NCI-H2081 treated with DMSO at 0.1 percent for 48 hours (cell line): ENCODE data around the gene C1orf159.
"Not testable (repeated sequence)": the region's sequence is repeated elsewhere in the genome, so short reads cannot be mapped to it uniquely, and the experiment has no call there.

ENCODE experiments used
- DNase-seq: peaks from one replicate; lab custom pipeline; 2025; lab: John Stamatoyannopoulos, UW

The C1orf159 gene

DNA sequence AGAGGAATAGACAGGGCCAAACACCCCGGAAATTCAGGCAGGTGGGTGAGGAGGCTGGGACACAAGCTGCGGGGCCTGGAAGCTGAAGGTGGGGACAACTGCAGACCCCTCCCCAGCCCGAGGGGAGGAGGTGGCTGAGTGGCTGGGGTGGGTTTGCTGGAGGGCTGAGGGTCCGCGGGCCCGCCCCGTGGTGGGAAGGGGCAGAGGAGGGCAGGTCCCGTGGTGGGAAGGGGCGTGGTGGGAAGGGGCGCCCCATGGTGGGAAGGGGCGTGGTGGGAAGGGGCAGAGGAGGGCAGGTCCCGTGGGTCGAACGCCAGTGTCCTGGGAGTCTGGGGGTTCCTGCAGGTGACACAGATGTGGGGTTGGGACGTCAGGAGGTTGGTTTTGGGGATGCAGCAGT lies 33.5 kb upstream of the C1orf159 start:
- no peak for DNase-seq

DNA sequence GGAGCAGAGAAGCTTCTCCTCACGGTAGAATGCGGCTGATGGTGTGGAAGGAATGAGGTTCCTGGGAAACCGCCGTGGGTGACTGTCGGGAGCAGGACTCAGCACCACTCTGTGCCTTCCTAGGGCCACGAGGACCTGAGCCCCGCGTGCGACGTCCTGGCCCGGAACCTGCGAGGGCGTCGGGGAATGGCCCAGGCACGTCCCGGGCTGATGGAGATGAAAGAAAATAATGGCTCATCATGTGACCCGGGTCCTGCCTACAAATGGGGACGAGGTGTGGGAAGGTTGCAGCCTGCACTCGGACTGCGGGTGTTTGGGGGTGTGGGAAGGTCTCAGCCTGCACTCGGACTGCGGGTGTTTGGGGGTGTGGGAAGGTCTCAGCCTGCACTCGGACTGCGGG lies 32.7 kb upstream of the C1orf159 start:
- no peak for DNase-seq

DNA sequence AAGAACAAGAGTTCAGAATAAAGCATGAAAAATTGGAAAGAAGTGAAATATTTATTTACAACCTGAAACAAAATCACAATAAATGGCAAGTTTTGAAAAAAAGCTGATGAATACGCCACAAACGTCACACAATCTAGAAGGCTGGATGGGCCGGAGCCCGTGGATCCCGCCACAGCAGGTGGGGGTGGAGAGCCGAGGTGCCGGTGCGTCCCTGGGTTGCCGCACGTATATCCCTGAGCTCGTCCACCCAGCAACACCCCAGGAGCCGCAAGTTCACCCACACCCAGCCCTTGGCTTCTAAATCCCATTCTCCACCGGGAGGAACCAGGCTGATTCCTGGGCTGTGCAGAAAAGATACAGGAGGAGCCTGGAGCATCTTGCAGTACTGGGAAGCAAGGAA lies 32.2 kb upstream of the C1orf159 start:
- DNase-seq, result no peak

DNA sequence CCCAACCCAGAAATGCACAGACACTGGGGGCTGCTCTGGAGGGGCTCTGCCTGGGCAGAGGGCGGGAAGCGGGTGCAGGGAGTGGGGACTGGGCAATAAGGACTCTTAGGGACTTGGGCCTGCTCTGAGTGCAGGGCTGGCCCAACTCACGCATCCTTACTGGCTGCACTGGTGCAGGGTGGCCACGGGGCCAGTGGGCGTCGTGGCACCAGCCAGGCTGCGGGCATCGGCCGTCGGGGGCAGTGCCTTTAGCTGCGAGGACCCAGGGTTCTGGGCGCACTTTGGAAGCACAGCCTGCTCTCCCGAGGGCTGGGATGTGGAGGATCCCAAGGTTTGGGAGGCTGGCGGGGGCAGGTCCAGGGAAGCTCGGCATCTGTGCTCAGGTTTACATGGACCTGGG lies 30.7 kb upstream of the C1orf159 start:
- DNase-seq, result no peak

DNA sequence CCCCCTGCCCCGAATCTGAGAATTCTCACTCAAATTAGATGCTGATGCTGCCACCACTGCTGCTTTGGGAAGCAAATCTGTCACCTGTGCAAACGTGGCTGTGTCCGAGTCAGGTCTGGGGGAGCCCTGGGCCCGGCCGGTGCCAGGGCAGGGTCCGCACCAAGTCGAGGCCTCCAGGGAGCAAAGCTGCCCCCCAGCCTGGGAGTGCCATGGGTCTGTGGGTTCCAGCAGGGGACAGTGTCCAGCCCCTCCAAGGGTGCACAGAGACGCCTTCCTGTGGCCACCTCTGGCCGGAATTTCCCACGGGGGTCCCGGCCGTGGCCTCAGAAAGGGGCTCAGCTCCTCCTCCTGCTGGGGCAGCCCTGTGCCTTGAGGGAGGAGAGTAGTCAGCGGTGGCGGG lies 30.1 kb upstream of the C1orf159 start:
- DNase-seq, result no peak

DNA sequence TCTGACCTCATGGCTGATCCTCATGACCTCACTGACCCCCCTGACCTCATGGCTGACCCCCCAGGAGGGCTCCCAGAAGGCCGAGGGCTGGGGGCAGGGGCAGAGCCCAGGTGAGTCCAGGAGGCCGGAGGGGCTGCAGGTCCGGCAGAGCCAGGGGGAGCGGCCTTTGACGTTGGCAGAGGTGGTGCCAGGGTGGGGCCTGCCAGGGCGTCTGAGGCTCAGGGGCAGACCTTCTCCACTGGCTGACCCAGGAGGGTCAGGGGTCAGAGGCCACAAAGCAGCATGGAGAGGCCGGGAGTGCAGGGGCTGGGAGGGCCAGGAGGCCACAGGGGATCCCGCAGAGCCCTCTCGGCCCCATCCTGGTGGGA lies 29.6 kb upstream of the C1orf159 start:
- DNase-seq, result no peak

DNA sequence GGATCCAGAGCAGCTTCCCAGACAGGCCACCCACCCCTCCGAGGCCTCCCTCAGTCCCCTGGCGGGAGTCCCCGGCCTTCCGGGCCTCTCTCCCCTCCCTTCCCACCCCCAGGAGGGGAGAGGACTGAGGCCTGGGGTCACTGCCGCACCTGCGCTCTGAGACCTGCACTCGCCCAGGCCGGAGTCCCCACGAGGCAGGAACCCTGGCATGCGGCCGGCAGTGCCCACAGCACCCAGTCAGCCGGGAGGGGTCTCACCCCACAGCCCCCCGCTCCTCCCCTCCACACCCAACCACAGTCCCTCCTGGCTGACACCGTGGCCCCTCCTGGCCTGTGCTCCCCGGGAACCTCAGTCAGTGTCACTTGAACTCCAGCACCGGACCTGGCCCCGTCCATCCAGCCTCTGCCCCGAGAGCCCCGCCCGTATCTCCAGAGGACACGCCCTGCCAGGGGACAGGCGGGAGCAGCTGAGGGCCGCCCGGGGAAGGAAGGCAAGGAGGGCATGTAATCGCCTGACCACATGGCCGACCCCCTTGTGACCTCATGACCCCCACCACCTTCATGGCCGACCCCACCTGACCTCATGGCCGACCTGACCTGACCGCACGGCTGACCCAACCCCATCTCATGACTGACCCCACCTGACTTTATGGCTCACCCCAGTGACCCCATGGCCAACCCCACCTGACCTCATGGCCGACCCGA lies 29.1 kb upstream of the C1orf159 start:
- DNase-seq, result no peak

DNA sequence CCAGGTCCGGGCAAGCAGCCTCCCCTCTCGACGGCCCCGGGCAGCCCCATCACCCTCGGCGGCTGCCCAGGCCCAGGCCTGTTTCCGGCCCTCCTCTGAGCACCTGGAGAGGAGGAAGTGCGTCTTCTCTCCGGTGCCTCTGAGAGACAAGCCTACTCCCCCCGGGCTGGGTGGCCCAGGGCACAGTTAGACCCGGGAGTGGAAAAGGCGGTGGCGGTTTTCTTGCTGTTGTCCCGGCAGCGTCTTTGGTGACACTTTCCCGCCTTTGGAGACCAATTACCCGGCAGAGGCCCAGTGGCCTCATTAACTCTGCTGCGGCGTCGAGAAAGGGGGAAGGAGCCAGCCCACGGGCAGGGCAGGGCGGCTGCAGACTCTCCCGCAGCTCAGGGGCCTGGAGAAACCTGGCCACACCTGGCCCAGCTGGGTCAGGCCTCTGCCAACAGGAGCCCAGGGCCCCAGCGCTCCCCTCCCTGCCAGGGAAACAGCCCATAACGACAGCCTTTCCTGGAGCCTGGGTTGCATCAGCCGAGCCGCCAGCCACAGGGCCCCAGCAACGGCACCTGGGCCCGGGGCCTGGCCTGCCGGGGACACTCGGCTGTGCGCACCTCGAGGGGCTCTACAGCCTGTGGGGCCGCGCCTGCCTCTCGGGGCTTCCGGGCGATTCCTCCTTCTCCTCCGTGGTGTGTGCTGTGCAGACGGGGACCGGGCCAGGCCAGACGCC lies 28.4 kb upstream of the C1orf159 start:
- DNase-seq, result no peak

DNA sequence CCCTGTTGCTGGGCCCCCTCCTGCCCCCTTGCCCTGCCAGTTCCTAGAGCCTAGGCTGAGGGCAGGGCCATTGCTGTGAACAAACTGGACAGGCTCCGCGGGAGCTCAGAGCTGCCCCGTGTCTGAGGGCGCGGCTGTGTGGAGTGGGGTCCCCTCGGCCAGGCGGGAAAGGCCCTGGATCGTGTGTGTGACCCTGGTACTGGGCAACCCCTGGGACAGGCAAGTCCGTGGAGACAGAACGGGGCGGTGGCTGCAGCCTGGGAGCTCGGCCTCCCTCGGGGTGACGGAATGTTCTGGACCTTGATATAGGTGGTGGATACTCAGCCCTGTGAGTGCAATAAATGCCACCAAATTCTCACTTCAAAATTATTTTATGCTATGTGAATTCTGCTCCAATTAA lies 27.7 kb upstream of the C1orf159 start:
- DNase-seq, result no peak

DNA sequence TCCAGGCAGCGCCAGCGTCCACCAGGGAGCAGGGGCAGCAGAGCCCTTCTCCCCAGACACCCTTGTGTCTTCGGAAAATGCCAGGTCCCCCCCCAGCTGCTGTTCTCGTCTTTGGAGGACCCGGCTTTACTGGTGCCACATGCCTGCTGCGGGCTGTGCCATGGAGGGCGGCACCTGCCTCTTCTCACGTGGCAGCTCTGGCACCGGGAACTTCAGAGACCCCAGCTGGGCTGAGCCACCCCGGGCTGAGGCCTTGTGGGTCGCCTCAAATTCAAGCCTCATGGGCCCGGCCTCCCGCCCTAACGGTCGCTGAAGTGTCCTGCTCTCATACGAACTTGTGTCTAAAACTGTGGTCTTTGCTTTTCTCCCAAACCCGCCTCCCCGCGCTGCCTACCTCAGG lies 27.0 kb upstream of the C1orf159 start:
- DNase-seq, result no peak

DNA sequence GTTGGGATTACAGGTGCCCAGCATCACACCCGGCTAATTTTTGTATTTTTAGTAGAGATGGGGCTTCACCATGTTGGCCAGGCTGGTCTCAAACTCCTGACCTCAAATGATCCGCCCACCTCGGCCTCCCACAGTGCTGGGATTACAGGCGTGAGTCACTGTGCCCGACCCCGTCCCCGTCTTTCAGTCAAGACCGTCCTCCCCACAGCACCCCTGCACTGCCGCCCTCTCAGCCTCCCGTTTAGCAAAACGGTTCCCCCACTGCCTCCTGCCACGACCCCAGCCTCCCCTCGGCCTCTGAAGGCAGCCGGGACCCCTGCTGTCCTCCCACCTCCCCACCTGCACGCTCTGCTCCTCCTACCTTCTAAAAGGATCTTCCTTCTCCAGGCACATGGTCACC lies 26.5 kb upstream of the C1orf159 start:
- DNase-seq, result not testable (repeated sequence)

DNA sequence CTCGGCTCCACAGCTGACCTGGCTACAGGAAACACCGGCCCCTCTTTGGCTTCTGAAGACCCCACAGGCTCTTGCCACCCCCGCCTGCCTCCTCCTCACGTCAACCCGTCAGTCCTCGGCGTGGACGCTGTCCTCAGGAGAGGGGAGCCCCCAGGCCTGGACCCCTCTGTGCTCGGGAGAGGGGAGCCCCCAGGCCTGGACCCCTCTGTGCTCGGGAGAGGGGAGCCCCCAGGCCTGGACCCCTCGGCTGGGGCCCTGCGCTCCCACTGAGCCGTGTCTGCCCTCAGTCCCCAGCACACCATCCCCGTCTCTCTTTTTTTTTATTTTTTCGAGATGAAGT lies 26.0 kb upstream of the C1orf159 start:
- no peak for DNase-seq

DNA sequence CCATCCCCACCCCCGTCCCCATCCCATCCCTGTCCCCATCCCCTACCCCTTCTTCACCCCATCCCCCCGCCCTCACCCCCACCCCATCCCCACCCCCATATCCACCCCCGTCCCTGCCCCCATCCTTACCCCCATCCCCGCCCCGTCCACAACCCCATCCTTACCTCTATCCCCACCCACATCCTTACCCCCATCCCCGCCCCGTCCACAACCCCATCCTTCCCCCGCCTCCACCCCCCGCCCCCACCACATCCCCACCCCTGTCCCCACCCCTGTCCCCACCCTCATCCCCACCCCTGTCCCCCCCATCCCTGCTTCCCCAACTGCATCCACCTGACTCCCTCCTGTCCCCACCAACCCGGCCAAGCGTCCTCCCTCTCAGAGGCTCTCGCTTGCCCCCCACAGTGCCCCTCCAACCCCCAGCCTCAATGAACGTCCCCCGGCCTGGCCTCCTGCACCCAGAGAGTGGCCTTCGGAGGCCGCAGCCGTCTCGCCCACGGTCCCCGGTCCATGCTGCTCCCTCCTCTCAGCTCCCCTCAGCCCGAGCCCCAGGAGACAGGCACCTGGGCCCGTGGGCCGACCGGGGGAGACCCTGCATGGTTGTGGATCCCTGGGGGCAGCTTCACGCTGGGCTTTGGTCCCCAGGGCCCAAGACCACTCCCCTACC lies 25.5 kb upstream of the C1orf159 start:
- no peak for DNase-seq

DNA sequence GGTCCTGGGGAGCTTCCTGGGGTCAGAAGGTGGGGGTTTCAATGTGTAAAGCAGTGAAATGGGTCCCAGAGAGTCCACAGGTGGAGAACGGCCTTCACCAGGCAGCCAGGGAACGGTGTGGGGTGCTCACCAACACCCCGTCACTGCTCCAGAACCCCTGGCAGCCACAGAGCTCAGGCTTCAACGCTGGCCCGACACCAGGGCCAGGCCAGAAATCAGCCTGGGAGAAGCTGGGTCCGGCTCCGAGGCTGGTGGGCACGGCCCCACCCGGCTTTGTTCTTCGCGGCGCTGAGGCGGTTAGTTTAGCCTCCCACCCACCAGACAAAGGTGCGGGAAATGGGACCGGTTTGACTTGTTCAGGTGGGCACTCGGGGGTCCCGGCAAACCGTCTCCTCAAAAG lies 24.8 kb upstream of the C1orf159 start:
- no peak for DNase-seq

DNA sequence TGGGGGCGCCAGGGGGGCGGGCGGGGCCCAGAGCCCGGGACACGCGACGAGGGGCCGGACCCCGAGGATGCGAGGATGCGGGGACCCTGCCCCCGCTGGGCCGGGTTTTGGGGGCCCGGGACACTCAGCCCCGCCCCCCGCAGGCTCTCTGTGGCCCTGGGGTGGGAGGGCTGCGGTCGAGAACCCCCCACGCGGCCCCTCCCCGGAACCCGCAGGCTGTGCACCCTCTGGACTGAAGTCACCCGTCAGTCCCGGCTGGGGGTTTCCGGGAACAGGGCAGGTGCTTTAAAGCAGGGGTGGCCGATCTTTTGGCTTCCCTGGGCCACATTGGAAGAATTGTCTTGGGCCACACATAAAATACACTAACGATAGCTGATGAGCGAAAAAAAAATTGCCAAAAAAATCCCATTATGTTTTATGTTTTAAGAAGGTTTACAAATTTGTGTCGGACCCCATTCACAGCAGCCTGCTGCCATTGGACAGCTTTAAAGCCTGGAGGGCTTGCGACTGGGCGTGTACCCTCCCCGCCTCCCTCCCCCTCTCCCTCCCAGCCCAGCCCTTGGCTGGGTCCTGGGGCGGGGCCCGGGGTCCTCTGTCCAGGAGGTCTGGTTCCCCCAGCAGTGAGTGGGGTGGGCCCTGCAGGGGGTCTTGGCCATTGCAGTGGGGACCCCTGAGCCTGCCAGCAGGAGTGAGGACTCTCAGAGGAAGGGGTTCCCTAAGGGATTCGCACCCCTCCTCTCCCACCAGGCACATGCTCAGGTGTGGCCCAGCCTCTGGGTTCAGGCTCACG lies 21.6 kb upstream of the C1orf159 start:
- DNase-seq, result no peak

DNA sequence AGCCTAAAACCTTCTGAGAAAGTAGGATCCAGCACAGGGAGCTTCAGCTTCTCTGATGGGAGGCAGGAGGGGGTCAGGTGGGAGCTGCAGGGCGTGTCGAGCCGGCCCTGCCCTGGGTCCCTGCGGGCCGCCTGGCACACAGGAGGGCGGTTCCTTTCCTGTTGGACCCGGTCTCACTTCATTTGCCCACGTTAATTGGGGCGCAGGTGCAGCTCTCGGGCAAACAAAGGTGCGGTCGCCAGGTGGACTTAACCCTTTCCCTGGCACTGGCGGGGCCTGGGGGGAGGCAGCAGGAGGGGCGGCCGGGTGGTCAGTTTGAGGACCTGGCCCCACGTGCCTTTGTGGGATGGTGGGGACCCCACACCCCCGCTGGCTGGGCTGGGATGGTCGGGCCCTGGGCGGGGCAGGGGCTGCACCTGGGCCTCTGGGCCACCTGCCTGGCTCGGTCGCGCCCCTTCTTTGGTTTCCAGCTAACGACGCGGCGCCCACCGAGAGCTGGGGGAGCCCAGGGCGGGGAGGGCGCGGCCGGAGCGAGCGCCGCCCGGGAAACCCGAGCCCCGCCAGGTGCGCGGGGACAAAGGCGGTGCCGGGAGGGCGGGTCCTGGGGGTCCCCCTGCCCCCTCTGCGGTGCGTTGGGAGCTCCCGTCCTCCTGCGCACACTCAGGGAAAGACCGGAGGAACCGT lies 20.8 kb upstream of the C1orf159 start:
- DNase-seq, result peak; percentile 40

DNA sequence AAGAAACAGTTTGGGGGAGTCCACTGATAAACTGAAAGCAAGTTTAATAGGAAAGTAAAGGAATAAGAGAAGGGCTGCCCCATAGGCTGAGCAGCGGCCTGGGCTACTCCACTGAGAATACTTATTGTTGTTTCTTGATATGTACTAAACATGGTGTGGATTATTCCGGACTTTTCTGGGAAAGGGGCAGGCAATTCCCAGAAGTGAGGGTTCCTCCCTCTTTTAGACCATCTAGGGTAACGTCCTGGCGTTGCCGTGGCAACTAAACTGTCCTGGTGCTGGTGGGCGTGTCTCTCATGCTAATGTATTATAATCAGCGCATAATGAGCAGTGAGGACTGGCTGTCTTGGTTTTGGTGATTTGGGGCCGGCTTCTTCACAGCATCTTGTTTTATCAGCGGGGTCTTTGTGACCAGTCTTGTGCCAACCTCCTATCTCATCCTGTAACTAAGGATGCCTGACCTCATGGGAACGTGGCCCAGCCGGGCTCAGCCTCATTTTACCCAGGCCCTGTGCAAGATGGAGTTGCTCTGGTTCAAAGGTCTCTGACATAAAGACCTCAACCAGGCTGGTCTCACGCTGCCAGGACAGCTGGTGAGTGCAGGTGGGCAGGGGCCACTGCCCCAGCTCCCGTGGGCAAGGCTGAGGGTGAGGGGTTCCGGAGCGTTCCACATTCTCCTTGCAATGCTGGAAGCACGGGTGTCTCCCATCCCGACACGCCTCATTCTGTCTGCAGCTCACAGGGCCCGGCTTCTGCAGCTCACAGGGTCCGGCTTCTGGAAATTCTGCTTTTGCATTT lies 19.6 kb upstream of the C1orf159 start:
- no peak for DNase-seq

DNA sequence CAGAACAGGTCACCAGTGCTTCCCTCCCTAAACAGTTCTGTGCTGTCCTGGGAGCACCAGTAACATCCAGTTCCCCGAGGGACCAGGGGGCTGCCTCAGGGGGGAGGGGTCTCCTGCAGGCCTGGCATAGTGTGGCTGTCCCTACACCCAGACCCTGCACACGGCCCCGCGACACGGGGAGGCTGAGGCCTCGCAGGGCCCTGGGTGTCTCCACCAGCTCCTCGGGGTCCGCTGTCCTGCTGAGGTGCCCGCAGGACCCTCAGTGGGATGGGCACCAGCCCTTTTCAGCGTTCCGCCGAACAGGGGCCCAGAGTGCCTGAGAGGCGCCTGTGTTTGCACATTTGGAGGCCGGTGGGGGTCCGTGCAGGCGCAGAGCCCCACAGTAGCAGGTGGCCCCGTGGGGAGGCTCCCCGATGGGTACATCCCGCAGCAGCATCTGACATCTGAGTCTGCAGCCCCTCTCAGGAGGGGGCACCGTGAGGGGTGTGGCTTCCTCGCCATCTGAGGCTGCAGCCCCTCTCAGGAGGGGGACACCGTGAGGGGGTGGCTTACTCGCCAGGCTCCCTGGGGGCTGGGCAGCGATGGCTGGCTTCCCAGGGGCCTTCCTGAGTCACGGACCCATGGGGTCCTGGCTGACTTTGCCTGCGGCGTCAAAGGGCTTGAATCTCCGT lies 18.5 kb upstream of the C1orf159 start:
- no peak for DNase-seq

DNA sequence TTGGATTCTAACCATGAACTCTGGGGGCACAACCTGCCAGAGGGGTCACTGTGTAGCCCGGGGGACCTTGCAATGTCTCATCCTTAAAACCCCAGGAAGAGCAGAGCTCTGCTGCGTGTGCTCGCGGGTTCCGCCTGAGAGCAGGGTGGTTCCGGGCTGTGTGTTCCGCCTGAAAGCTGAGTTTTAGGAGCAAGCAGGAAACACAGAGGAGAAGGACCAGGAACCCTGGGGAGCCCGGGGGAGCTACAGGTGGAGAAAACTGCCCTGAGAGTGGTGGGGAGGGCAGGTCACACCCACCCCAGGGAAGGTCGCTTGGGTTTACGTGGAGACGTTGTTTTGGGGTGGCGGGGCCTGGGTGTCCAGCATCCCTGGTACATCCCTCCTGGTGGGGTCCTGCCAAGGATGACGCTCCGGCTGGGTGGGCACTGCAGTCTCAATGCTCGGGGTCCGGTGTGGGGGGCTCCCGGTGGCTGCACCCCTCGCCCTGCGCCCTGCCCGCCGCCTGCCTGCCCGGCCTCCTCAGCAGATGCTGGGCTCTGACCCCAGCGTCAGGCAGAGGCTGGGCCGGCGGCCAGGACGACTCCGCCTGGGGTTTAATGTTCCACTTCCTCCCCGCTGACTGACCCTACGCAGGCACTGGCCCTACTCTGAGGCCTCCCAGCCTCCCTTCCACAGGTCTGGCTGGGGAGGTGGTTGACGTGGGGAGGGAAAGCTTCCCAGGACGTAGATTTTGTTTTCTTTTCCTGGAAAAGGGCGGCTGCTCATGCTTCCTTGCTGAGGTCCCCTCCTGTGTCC lies 17.3 kb upstream of the C1orf159 start:
- DNase-seq, result no peak
